GM21717 (cell line): ENCODE data around the gene MRI1.

ENCODE experiments used
- ATAC-seq: cut with Tn5 transposase; IDR thresholded peaks from one replicate; pipeline ENCODE4 v1.9.1; 2021; ENCODE audit warnings: mild to moderate bottlenecking, moderate library complexity; ENCODE audit not compliant: unreplicated experiment

Gene MRI1

GRCh38 chr19:13821292-13821691 lies 57.0 kb downstream of the MRI1 start:
- ATAC-seq: no peak

GRCh38 chr19:13823256-13823655 lies 58.9 kb downstream of the MRI1 start:
- no peak for ATAC-seq
